Measurements from ENCODE around the gene ASS1.

- TF ChIP-seq, protein P1, sequence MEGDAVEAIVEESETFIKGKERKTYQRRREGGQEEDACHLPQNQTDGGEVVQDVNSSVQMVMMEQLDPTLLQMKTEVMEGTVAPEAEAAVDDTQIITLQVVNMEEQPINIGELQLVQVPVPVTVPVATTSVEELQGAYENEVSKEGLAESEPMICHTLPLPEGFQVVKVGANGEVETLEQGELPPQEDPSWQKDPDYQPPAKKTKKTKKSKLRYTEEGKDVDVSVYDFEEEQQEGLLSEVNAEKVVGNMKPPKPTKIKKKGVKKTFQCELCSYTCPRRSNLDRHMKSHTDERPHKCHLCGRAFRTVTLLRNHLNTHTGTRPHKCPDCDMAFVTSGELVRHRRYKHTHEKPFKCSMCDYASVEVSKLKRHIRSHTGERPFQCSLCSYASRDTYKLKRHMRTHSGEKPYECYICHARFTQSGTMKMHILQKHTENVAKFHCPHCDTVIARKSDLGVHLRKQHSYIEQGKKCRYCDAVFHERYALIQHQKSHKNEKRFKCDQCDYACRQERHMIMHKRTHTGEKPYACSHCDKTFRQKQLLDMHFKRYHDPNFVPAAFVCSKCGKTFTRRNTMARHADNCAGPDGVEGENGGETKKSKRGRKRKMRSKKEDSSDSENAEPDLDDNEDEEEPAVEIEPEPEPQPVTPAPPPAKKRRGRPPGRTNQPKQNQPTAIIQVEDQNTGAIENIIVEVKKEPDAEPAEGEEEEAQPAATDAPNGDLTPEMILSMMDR (IDR thresholded peaks at IDR 0.05) = no peak
- no peak for TF ChIP-seq POLR2A (IDR thresholded peaks at IDR 0.05)
Observed at GRCh38 chr9:130399768-130400167, 45.0 kb upstream of the ASS1 start.

All from thyroid gland (tissue), 4 donors.